ENCODE data around the gene TREM1.

- TF ChIP-seq CTCF (IDR thresholded peaks at IDR 0.05) (no peak), POLR2AphosphoS5 (IDR thresholded peaks at IDR 0.05) (no peak), EP300 (IDR thresholded peaks at IDR 0.05; ENCODE audit: low read depth) (no peak)
Measured at GRCh38 chr6:41325446-41326066, 39.1 kb upstream of the TREM1 start.
